ENCODE results near the gene TSPOAP1. TPM values are rescaled to one million over a fixed set of nuclear protein-coding genes. Genes with fewer than 3 reads are reported as not detected.

The TSPOAP1 gene
- total RNA-seq, 2 experiments from 2014 or later: 70.6 to 77.7 TPM

DNA sequence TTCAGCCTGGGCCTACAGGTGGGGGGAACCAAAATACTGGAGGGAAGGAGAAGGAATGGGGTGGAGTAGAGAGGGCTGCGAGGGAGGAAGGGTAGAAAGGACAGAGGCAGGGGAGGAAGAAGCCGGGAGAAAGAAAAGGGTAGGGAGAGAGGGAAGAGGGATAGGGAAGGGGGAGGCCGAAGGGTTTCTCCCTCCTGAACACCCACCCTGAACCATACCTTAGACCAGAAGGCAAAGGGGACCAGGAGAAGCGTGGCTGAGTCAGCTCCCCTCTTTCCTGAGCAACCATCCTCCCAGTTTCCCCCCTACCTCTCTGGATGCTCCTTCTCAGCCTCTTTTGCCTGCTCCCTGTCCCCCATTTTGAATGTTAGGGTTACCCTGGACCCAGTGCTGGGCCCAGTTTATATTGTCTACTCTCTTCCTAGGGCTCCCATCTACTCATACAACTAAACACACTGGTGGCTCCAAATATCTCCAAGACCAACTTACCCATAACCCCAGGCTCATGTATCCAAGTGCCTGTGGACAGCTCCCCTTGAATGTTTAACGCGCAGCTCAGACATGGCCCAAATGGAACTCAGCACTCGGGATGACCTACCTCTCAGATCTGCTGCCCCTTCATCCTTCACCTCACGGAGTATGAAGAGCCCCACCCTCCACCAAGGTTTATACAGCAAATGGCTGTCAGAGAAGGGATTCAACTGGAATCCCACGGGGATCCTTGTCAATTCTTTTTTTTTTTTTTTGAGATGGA, 7.8 kb downstream of the TSPOAP1 start:
- ATAC-seq (ENCODE audit: low read depth) (no peak), DNase-seq (peak; percentile 15)
- POLR2A ChIA-PET: interaction anchor here (25.9 kb wide), 1 partner anchor 19 kb away, joined by 2283 read pairs; no protein-coding TSS in a partner anchor
- peaks cover 23% of the 10 kb centered on the region for H3K36me3 Mint-ChIP-seq
- H3K4me1 Mint-ChIP-seq: peaks cover 16% of the 10 kb centered on the region
- H3K9me3 Mint-ChIP-seq: no peaks in the 10 kb centered on the region
- peak overlapping the region; percentile 0 for H3K27ac Mint-ChIP-seq
- peaks cover 1% of the 10 kb centered on the region for H3K27me3 Mint-ChIP-seq
- no peak overlapping the region for H3K4me3 Mint-ChIP-seq

GRCh38 chr17:58320163-58320558, 8.4 kb downstream of the TSPOAP1 start:
- ATAC-seq (ENCODE audit: low read depth) (no peak), DNase-seq (no peak)
- Mint-ChIP-seq H3K27ac (no peak overlapping the region), H3K36me3 (peaks cover 26% of the 10 kb centered on the region), H3K9me3 (no peaks in the 10 kb centered on the region), H3K27me3 (peaks cover 1% of the 10 kb centered on the region), H3K4me1 (peaks cover 14% of the 10 kb centered on the region), H3K4me3 (no peak overlapping the region)
- POLR2A ChIA-PET: interaction anchor here (5.0 to 25.9 kb wide), 2 partner anchors 7 to 19 kb away, joined by 82 to 2283 read pairs; partner anchors contain the start of gene TSPOAP1

GRCh38 chr17:58319173-58320162, 9.1 kb downstream of the TSPOAP1 start:
- H3K27me3 Mint-ChIP-seq: peaks cover 1% of the 10 kb centered on the region
- peaks cover 12% of the 10 kb centered on the region for H3K4me1 Mint-ChIP-seq
- H3K9me3 Mint-ChIP-seq: no peaks in the 10 kb centered on the region
- POLR2A ChIA-PET: interaction anchor here (2.8 to 25.9 kb wide), 3 partner anchors 7 to 33 kb away, joined by 25 to 2283 read pairs (median 82); partner anchors contain the start of genes SUPT4H1 and TSPOAP1
- peak overlapping the region; percentile 25 for H3K27ac Mint-ChIP-seq
- H3K4me3 Mint-ChIP-seq: no peak overlapping the region
- DNase-seq (peak; percentile 26), ATAC-seq (ENCODE audit: low read depth) (no peak)
- H3K36me3 Mint-ChIP-seq: peaks cover 24% of the 10 kb centered on the region

- Mint-ChIP-seq H3K36me3 (peaks cover 23% of the 10 kb centered on the region), H3K9me3 (no peaks in the 10 kb centered on the region), H3K27ac (no peak overlapping the region), H3K27me3 (peaks cover 1% of the 10 kb centered on the region), H3K4me1 (peaks cover 12% of the 10 kb centered on the region), H3K4me3 (no peak overlapping the region)
- ATAC-seq (ENCODE audit: low read depth) (no peak), DNase-seq (peak; percentile 28)
- POLR2A ChIA-PET: interaction anchor here (0.6 to 25.9 kb wide), 4 partner anchors 8 to 104 kb away, joined by 3 to 2283 read pairs (median 54); partner anchors contain the start of genes SUPT4H1 and TSPOAP1
Measured at GRCh38 chr17:58318627-58319172, 9.9 kb downstream of the TSPOAP1 start.

DNA sequence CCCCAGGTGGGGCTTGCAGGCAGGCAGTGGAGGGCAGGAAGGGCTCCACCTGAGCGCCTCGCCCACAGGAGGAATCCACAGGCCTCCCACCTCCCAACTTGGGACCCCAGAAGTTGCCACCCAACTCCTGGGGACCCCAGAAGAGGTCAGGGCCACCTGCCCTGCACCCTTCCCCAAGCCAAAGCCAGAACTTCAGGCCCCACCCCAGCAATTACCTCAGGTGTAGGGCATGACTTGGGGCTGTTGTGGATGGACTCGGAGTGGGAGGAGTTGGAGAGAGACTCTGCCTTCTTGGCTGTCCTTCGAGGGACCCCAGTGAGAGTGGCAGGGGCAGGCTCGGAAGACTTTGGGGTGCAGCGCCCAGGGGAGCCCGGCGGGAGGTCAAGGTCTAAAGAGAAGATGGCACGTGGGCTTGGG, 10.5 kb downstream of the TSPOAP1 start:
- peaks cover 12% of the 10 kb centered on the region for H3K4me1 Mint-ChIP-seq
- no peak overlapping the region for H3K4me3 Mint-ChIP-seq
- peaks cover 21% of the 10 kb centered on the region for H3K36me3 Mint-ChIP-seq
- POLR2A ChIA-PET: interaction anchor here (0.6 to 25.9 kb wide), 9 partner anchors 9 to 129 kb away, joined by 3 to 2283 read pairs (median 6); partner anchors contain the start of genes RNF43, SUPT4H1 and TSPOAP1
- no peak overlapping the region for H3K27ac Mint-ChIP-seq
- peak; percentile 36 for DNase-seq
- ATAC-seq (ENCODE audit: low read depth): no peak
- H3K9me3 Mint-ChIP-seq: no peaks in the 10 kb centered on the region
- peaks cover 1% of the 10 kb centered on the region for H3K27me3 Mint-ChIP-seq

GRCh38 chr17:58317421-58318064, 11.1 kb downstream of the TSPOAP1 start:
- DNase-seq: peak; percentile 56
- POLR2A ChIA-PET: interaction anchor here (0.6 to 25.9 kb wide), 12 partner anchors 9 to 315 kb away, joined by 3 to 2283 read pairs (median 5); partner anchors contain the start of genes RNF43, SRSF1, SUPT4H1 and TSPOAP1
- H3K27me3 Mint-ChIP-seq: peaks cover 1% of the 10 kb centered on the region
- H3K4me1 Mint-ChIP-seq: peaks cover 12% of the 10 kb centered on the region
- no peaks in the 10 kb centered on the region for H3K9me3 Mint-ChIP-seq
- H3K36me3 Mint-ChIP-seq: peaks cover 24% of the 10 kb centered on the region
- peak overlapping the region; percentile 37 for H3K4me3 Mint-ChIP-seq
- peak; percentile 91 for ATAC-seq (ENCODE audit: low read depth)
- H3K27ac Mint-ChIP-seq: peak overlapping the region; percentile 76

DNA sequence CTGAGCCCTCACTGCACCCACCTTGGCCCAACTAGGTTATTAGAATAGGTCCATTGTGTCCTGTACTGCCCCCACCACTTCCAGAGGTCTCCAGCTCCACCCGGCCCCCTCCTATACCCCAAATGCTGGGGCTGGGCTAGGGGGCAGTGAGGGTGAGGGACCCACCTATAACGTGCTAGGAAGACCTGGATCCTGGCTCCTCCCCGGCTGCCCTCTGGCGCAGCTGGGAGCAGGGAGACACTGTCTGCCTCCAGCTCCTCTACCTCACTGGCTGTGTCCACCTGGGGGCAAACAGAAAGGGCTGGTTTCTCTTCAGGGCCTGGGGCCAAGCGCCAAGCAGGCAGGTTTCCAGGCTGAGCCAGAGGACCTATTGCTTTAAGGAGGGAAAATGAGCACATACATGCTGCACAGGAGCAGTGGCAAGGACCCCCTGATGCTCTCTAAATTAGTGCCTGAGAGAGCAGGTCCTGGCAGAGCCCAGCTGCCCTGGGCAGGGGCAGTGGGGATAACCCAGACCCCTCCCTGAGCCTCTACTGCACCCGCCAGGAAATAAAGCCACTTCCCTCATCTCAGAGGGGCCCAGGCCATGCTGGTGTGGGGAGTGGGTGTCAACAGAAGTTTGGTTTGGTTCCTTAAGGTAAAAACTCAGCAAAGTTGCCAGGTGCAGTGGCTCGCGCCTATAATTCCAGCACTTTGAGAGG, 12.2 kb downstream of the TSPOAP1 start:
- Mint-ChIP-seq H3K4me3 (no peak overlapping the region), H3K36me3 (peaks cover 18% of the 10 kb centered on the region), H3K4me1 (peaks cover 11% of the 10 kb centered on the region), H3K27me3 (no peaks in the 10 kb centered on the region), H3K27ac (no peak overlapping the region), H3K9me3 (no peaks in the 10 kb centered on the region)
- ATAC-seq (ENCODE audit: low read depth) (no peak), DNase-seq (peak; percentile 24)
- POLR2A ChIA-PET: interaction anchor here (1.0 to 25.9 kb wide), 5 partner anchors 10 to 316 kb away, joined by 4 to 2283 read pairs (median 25); partner anchors contain the start of genes SUPT4H1 and TSPOAP1

DNA sequence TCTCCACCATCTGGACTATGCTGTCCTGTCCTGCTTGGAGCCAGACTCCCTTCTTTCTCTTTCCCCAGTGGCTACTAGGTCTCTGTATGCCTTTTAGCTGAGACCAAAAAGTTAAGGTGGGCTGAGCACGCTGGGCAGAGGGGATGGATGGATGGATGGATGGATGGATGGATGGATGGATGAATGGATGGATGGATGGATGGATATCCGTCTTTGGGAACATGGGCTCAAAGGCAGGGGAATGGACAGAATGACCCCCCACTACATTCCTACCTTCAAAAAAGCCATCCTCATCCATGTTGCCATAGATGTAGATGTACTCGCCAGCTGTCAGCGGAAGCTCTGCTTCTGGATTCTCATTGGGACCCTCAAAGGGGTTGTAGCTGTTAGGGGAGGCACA, 12.8 kb downstream of the TSPOAP1 start:
- no peak overlapping the region for H3K27ac Mint-ChIP-seq
- H3K4me3 Mint-ChIP-seq: no peak overlapping the region
- POLR2A ChIA-PET: interaction anchor here (1.0 to 25.9 kb wide), 3 partner anchors 11 to 36 kb away, joined by 4 to 2283 read pairs (median 82); partner anchors contain the start of genes SUPT4H1 and TSPOAP1
- DNase-seq: no peak
- no peaks in the 10 kb centered on the region for H3K27me3 Mint-ChIP-seq
- ATAC-seq (ENCODE audit: low read depth): no peak
- no peaks in the 10 kb centered on the region for H3K9me3 Mint-ChIP-seq
- H3K36me3 Mint-ChIP-seq: peaks cover 15% of the 10 kb centered on the region
- H3K4me1 Mint-ChIP-seq: peaks cover 11% of the 10 kb centered on the region

- no peaks in the 10 kb centered on the region for H3K9me3 Mint-ChIP-seq
- POLR2A ChIA-PET: interaction anchor here (1.0 to 25.9 kb wide), 3 partner anchors 12 to 36 kb away, joined by 4 to 2283 read pairs (median 82); partner anchors contain the start of genes SUPT4H1 and TSPOAP1
- H3K27ac Mint-ChIP-seq: no peak overlapping the region
- ATAC-seq (ENCODE audit: low read depth) (no peak), DNase-seq (no peak)
- peaks cover 11% of the 10 kb centered on the region for H3K4me1 Mint-ChIP-seq
- peaks cover 15% of the 10 kb centered on the region for H3K36me3 Mint-ChIP-seq
- no peaks in the 10 kb centered on the region for H3K27me3 Mint-ChIP-seq
- H3K4me3 Mint-ChIP-seq: no peak overlapping the region
Measured at GRCh38 chr17:58315281-58315711, 13.3 kb downstream of the TSPOAP1 start.

GRCh38 chr17:58314706-58315015, 13.9 kb downstream of the TSPOAP1 start:
- Mint-ChIP-seq H3K27me3 (no peaks in the 10 kb centered on the region), H3K9me3 (no peaks in the 10 kb centered on the region), H3K4me3 (no peak overlapping the region), H3K27ac (no peak overlapping the region), H3K4me1 (peaks cover 11% of the 10 kb centered on the region), H3K36me3 (peaks cover 15% of the 10 kb centered on the region)
- ATAC-seq (ENCODE audit: low read depth) (no peak), DNase-seq (no peak)
- POLR2A ChIA-PET: interaction anchor here (1.1 to 25.9 kb wide), 3 partner anchors 12 to 40 kb away, joined by 5 to 2283 read pairs (median 8); no protein-coding TSS in a partner anchor

DNA sequence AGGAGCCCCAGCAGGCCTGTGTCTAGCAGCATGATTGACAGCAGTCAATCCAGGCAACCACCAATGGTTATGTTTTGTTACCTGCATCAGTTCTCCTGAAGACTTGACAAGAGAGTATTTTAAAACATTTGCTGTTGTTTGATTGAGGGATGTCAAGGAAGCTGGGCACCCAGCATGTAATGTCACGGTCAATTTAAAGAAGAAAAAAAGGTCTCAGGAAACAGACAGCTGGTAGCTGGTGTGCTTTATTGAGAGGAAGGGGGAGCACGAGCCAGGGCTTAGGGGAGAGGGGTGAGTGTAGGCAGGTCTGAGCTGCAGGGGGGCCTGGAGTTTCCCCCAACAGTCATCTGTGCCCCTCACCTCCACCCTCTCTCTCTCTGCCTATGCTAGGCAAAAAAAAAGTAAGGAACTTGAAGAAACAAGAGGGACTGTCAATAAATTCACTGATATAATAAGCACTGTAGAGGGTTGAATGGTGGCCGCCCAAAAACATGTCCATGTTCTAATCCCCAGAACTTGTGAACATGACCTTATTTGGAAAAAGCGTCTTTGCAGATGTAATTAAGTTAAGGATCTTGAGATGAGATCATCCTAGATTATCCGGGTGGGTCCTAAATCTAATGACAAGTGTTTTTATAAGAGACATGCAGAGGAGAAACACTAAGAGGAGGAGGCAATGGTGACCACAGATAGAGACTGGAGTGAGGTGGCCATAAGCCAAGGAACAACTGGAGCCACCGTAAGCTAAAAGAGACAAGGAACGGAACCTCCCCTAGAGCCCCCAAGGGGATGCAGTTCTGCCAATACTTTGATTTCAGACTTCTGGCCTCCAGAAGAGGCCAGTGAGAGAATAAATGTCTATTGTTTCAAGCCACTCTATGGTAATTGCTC, 14.5 kb downstream of the TSPOAP1 start:
- no peaks in the 10 kb centered on the region for H3K27me3 Mint-ChIP-seq
- no peak for DNase-seq
- peaks cover 11% of the 10 kb centered on the region for H3K4me1 Mint-ChIP-seq
- no peak overlapping the region for H3K27ac Mint-ChIP-seq
- no peak for ATAC-seq (ENCODE audit: low read depth)
- peaks cover 15% of the 10 kb centered on the region for H3K36me3 Mint-ChIP-seq
- no peaks in the 10 kb centered on the region for H3K9me3 Mint-ChIP-seq
- POLR2A ChIA-PET: interaction anchor here (1.1 to 25.9 kb wide), 3 partner anchors 12 to 41 kb away, joined by 5 to 2283 read pairs (median 8); no protein-coding TSS in a partner anchor
- no peak overlapping the region for H3K4me3 Mint-ChIP-seq
